Embryonic facial prominence (tissue), 1 donor: ENCODE data around the gene SMOC2.
"Not testable (repeated sequence)": the region's sequence is repeated elsewhere in the genome, so short reads cannot be mapped to it uniquely, and the experiment has no call there.

ENCODE experiments used
- DNase-seq: peaks from one replicate; pipeline ENCODE4 v3.0.0-alpha.2; 2016; ENCODE audit errors: extremely low spot score

The SMOC2 gene

DNA sequence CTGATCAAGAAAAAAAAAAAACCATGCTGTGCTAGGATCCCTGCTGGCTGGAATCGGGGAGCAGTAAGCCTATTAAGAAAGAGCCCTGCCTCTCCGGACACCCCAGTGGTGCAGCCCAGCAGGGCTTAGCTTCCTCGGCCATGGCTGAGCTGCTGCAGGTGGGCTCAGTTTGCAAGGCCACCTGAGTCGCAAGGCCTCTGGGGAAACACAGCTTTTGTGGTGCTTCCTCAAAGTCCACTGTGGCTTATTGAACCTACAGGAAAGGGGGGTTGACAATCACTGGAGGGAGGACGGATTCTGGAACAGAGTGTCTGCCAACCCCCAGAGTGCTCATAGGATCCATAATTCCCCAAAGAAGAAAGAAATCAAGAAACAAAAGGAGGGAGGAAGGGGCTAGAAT is 240.8 kb downstream of the SMOC2 start:
- no peak for DNase-seq

GRCh38 chr6:168683621-168684020 is 242.6 kb downstream of the SMOC2 start:
- DNase-seq, result no peak

GRCh38 chr6:168684471-168684870 is 243.5 kb downstream of the SMOC2 start:
- DNase-seq, result no peak

DNA sequence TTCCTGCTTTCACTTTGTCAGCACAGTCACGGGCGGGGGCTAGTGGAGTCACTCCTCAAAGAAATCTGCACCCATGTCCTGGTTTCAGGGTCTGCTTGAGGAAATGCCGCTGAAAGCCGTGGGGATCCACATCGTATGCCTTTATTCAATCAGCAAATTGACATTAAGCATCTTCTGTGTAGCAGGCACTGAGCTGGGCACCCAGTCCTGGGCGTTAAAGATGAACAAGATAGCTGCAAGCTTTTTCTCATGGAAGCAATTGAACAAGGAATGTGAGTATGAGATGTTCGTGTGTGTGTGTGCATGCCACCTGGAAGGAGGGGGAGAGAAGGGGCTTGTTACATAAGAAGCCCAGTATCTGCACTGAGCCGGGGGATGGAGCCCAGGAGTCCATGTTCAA is 243.9 kb downstream of the SMOC2 start:
- no peak for DNase-seq

GRCh38 chr6:168686029-168686738 is 245.2 kb downstream of the SMOC2 start:
- DNase-seq, result no peak

GRCh38 chr6:168686831-168687730 is 246.1 kb downstream of the SMOC2 start:
- no peak for DNase-seq

DNA sequence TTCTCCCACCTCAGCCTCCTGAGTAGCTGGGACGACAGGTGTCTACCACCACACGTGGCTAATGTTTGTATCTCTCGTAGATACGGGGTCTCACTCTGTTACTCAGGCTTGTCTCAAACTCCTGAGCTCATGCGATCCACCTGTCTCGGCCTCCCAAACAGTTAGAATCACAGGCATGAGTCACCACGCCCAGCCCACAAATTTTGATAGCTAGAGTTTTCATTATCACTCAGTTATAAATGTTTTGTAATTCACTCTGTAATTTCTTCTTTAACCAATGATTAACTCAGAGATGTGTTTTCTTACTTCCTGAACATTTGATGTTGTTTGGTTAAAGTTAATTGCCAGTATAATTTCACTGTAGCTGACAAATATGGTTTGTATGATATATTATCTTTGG is 249.3 kb downstream of the SMOC2 start:
- no peak for DNase-seq

GRCh38 chr6:168691774-168692173 is 250.8 kb downstream of the SMOC2 start:
- DNase-seq, result no peak

DNA sequence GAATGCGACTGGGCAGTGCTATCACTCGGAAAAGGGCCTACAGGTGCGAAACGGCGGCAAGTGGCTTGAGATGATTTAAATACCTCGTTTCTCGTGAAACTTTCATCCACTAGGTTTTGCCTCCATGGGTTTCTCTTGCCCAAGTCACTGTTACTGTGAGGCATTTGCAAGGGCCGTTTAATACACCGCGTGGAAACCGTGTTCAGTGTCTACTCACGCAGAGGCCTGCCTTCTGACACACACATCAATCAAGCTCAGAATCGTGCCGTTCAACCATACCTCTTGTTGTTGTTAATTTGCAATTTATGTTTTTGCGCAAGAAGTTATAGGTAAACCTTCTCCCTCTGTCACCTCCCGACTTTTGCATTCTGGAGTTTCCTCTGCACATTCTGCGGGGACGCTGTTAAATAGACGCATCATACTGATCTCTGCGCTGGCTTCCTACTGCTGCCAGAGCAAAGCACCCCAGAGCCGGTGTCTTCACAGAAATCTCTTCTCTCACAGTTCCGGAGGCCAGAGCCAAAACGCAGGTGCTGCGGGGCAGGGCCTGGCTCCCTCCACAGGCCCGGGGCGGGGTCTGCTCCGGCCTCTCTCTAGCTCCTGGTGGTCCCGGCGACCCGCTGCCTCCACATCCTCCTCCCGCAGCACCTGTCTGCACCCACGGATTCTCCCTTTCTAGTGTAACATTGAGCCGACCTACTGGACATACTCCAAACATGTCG is 251.4 kb downstream of the SMOC2 start:
- no peak for DNase-seq

DNA sequence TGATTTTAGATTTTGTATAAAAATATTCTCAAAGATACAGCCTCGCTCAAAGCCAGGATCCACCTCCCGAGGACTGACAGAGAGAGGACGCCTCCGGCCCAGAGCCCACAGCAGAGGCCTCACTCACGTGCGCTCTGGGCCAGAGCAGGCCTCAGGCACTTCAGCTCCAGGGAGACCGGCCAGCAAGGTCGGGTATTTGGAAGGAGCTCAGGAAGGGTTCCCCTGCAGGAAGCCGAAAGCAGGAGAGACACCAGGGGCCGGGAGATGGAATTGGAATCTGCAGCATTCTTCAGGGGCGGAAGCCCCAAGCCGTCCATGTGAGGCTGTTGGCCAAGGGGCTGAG is 251.9 kb downstream of the SMOC2 start:
- not testable (repeated sequence) for DNase-seq

DNA sequence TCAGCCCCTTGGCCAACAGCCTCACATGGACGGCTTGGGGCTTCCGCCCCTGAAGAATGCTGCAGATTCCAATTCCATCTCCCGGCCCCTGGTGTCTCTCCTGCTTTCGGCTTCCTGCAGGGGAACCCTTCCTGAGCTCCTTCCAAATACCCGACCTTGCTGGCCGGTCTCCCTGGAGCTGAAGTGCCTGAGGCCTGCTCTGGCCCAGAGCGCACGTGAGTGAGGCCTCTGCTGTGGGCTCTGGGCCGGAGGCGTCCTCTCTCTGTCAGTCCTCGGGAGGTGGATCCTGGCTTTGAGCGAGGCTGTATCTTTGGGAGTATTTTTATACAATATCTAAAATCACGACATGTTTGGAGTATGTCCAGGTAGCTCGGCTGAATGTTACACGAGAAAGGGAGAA is 253.8 kb downstream of the SMOC2 start:
- not testable (repeated sequence) for DNase-seq

DNA sequence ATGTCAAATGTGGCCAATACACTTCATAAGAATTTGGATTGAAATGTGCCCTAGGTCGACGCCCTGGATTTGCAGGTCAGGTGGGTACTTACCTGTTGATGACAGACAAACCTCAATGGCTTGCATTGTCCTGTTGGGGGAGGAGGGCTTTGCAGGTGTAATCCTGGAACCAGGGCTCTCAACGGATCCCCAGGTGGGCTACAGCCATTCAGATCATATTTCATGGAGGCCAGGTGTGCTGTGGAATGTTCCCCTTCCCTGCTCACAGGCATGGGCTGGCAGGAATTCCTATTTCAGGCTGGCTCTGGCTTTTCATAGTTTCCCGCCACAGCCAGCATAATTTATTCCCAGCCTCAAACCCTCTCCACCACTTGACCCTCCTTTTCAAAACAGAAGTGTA is 254.7 kb downstream of the SMOC2 start:
- no peak for DNase-seq

GRCh38 chr6:168698923-168699322 is 257.9 kb downstream of the SMOC2 start:
- DNase-seq, result no peak

GRCh38 chr6:168699631-168700295 is 258.8 kb downstream of the SMOC2 start:
- DNase-seq, result peak; percentile 61

DNA sequence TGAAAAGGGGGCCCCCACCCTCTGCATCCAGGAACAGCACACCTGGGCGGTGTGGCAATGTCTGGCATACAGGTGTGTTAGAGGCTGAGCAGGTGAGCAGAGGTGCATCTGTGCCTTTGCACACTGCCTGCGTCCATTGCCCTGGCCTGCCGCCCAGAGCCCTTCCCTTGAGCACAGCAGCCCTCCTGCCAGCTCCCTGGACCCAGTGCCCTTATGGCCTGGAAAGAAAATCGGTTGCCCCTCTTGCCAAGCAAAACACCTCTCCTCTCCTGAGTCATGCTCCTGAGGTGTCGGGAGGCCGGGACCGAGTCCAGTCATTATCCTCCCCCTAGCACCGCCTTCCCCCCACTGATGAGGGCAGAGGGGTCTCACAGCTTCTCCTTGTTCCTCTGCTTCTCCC is 259.9 kb downstream of the SMOC2 start:
- no peak for DNase-seq

DNA sequence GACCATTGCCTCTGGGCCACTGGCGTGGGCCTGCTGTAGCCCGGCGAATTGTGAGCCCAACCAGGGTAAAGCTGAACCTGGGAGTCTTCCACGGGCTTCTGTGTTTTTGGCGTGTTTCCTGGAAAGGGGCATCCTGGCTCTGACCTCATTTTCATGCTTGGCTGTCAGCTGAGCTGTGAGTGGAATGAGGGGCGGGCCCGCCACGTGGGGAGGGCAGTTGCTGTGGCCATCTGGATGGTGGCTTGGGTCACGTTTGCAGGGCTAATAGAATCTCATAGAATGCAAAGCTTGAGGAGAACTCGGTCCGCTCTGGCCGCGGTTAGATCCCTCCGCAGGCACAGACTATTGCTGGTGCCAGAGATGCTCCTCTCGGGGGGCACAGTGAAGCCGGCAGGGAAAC is 263.0 kb downstream of the SMOC2 start:
- no peak for DNase-seq

GRCh38 chr6:168704678-168705077 is 263.7 kb downstream of the SMOC2 start:
- no peak for DNase-seq

- not testable (repeated sequence) for DNase-seq
Measured at GRCh38 chr6:168705271-168705670, 264.3 kb downstream of the SMOC2 start.

- no peak for DNase-seq
Measured at GRCh38 chr6:168706471-168707177, 265.6 kb downstream of the SMOC2 start.

GRCh38 chr6:168708526-168708925 is 267.5 kb downstream of the SMOC2 start:
- no peak for DNase-seq

- no peak for DNase-seq
Measured at GRCh38 chr6:168708984-168709383, 268.0 kb downstream of the SMOC2 start.
